Measurements from ENCODE around the gene UBXN6. TPM values are rescaled to one million over a fixed set of nuclear protein-coding genes. Genes with fewer than 3 reads are reported as not detected.

Gene UBXN6
- total RNA-seq, 2 donors from 2014 or later: 31.2 to 36.9 TPM

DNA sequence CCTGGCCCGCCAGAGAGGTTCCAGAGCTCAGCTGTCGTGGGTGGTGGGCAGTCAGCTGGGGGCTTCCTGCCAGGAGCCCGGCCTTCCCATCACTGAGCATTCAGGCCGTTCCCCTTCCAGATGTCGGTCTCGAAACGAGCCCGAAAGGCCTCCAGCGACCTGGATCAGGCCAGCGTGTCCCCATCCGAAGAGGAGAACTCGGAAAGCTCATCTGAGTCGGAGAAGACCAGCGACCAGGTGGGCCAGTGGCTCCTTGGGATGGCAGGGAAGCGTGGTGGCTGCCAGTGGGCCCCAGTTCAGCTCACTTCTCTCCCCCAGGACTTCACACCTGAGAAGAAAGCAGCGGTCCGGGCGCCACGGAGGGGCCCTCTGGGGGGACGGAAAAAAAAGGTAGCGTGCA lies 33.9 kb upstream of the UBXN6 start:
- no peaks in the 10 kb centered on the region for H3K4me1 ChIP-seq (ENCODE audit: control insufficient read depth, insufficient read depth, low read length)
- no peaks in the 10 kb centered on the region for H3K9me3 ChIP-seq (ENCODE audit: control insufficient read depth, low read length)
- Mint-ChIP-seq H3K4me1 (no peaks in the 10 kb centered on the region), H3K27me3 (ENCODE audit: insufficient read depth) (no peaks in the 10 kb centered on the region), H3K27ac (no peak overlapping the region), H3K4me3 (no peak overlapping the region), H3K36me3 (ENCODE audit: low read depth) (peaks cover 50% of the 10 kb centered on the region), H3K9me3 (no peaks in the 10 kb centered on the region)
- TF ChIP-seq, protein P1, sequence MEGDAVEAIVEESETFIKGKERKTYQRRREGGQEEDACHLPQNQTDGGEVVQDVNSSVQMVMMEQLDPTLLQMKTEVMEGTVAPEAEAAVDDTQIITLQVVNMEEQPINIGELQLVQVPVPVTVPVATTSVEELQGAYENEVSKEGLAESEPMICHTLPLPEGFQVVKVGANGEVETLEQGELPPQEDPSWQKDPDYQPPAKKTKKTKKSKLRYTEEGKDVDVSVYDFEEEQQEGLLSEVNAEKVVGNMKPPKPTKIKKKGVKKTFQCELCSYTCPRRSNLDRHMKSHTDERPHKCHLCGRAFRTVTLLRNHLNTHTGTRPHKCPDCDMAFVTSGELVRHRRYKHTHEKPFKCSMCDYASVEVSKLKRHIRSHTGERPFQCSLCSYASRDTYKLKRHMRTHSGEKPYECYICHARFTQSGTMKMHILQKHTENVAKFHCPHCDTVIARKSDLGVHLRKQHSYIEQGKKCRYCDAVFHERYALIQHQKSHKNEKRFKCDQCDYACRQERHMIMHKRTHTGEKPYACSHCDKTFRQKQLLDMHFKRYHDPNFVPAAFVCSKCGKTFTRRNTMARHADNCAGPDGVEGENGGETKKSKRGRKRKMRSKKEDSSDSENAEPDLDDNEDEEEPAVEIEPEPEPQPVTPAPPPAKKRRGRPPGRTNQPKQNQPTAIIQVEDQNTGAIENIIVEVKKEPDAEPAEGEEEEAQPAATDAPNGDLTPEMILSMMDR (conservative IDR thresholded peaks at IDR 0.05): no peak
- WGBS, 2 experiments (ENCODE audit: insufficient coverage in 1 of 2, insufficient read length in 1 of 2): 95 to 99% methylated on average over 10 to 21 of the region's 21 CpGs
- H3K9ac ChIP-seq (ENCODE audit: extremely low read depth, low read length, poor library complexity, severe bottlenecking): no peak overlapping the region
- no peak overlapping the region for H3K27ac ChIP-seq (ENCODE audit: low read depth, low read length)
- no peak for DNase-seq
- H3K36me3 ChIP-seq (ENCODE audit: control insufficient read depth, insufficient read depth, low read length): peaks cover 64% of the 10 kb centered on the region
- no peaks in the 10 kb centered on the region for H3K27me3 ChIP-seq (ENCODE audit: control insufficient read depth, insufficient read depth, low read length, poor library complexity, severe bottlenecking)
- no peak overlapping the region for H3K4me3 ChIP-seq (ENCODE audit: low read length)

DNA sequence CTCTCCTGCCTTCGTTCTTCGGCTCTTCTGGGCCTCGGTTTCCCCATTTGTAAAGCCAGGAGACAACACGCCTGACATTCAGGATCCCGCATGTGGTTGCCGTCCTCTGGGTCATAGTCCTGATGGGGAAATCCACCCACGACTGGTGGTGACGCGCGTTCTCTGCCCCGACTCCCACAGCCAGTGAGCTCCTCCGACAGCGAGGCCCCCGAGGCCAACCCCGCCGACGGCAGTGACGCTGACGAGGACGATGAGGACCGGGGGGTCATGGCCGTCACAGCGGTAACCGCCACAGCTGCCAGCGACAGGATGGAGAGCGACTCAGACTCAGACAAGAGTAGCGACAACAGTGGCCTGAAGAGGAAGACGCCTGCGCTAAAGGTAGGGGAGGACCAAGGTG lies 30.9 kb upstream of the UBXN6 start:
- Histone ChIP-seq H3K9me3 (ENCODE audit: control insufficient read depth, low read length) (no peaks in the 10 kb centered on the region), H3K9ac (ENCODE audit: extremely low read depth, low read length, poor library complexity, severe bottlenecking) (no peak overlapping the region), H3K27ac (ENCODE audit: low read depth, low read length) (no peak overlapping the region), H3K36me3 (ENCODE audit: control insufficient read depth, insufficient read depth, low read length) (peaks cover 58% of the 10 kb centered on the region), H3K4me1 (ENCODE audit: control insufficient read depth, insufficient read depth, low read length) (no peaks in the 10 kb centered on the region), H3K27me3 (ENCODE audit: control insufficient read depth, insufficient read depth, low read length, poor library complexity, severe bottlenecking) (no peaks in the 10 kb centered on the region), H3K4me3 (ENCODE audit: low read length) (no peak overlapping the region)
- no peaks in the 10 kb centered on the region for H3K9me3 Mint-ChIP-seq
- DNase-seq: no peak
- 94% methylated on average over 27 to 29 of the region's 29 CpGs for WGBS, 2 experiments (ENCODE audit: insufficient coverage in 1 of 2, insufficient read length in 1 of 2)
- TF ChIP-seq, protein P1 (conservative IDR thresholded peaks at IDR 0.05): no peak
- H3K27ac Mint-ChIP-seq: no peak overlapping the region
- H3K36me3 Mint-ChIP-seq (ENCODE audit: low read depth): peaks cover 53% of the 10 kb centered on the region
- H3K4me1 Mint-ChIP-seq: no peaks in the 10 kb centered on the region
- H3K4me3 Mint-ChIP-seq: no peak overlapping the region
- no peaks in the 10 kb centered on the region for H3K27me3 Mint-ChIP-seq (ENCODE audit: insufficient read depth)

DNA sequence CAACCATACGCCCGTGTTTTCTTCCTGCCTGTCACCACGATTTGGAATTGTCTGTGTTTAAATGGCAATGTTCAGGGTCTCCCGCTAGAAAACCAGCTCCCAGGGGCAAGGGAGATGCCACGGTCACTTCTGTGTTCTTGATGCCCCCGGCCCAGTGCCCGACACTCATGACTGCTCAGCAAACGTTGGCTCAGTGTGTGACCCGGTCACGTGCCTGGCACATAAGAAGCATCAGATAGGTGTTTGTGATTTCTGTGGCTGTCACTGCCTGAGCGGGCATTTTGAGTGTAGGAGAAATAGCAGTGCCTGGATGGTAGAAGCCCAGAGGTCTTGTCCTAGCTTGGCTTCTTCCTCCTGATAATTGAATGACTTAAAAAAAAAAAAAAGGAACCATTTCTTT lies 30.0 kb upstream of the UBXN6 start:
- H3K4me1 ChIP-seq (ENCODE audit: control insufficient read depth, insufficient read depth, low read length): no peaks in the 10 kb centered on the region
- no peaks in the 10 kb centered on the region for H3K27me3 ChIP-seq (ENCODE audit: control insufficient read depth, insufficient read depth, low read length, poor library complexity, severe bottlenecking)
- Mint-ChIP-seq H3K4me1 (no peaks in the 10 kb centered on the region), H3K36me3 (ENCODE audit: low read depth) (peaks cover 55% of the 10 kb centered on the region), H3K27me3 (ENCODE audit: insufficient read depth) (no peaks in the 10 kb centered on the region), H3K4me3 (no peak overlapping the region), H3K27ac (no peak overlapping the region), H3K9me3 (no peaks in the 10 kb centered on the region)
- TF ChIP-seq, protein P1 (conservative IDR thresholded peaks at IDR 0.05): no peak
- H3K9me3 ChIP-seq (ENCODE audit: control insufficient read depth, low read length): no peaks in the 10 kb centered on the region
- WGBS, 2 experiments (ENCODE audit: insufficient coverage in 1 of 2, insufficient read length in 1 of 2): 73 to 88% methylated on average over 3 to 11 of the region's 11 CpGs
- DNase-seq: no peak
- H3K27ac ChIP-seq (ENCODE audit: low read depth, low read length): no peak overlapping the region
- no peak overlapping the region for H3K4me3 ChIP-seq (ENCODE audit: low read length)
- H3K36me3 ChIP-seq (ENCODE audit: control insufficient read depth, insufficient read depth, low read length): peaks cover 58% of the 10 kb centered on the region
- H3K9ac ChIP-seq (ENCODE audit: extremely low read depth, low read length, poor library complexity, severe bottlenecking): no peak overlapping the region
